ENCODE measurements around the gene ALPG. TPM values are rescaled to one million over a fixed set of nuclear protein-coding genes. Genes with fewer than 3 reads are reported as not detected.
"Not testable (repeated sequence)": the region's sequence is repeated elsewhere in the genome, so short reads cannot be mapped to it uniquely, and the experiment has no call there.

The ALPG gene
- total RNA-seq, 1 donor from 2014 or later, result 2.4 TPM

GRCh38 chr2:232444409-232445148 is 37.9 kb downstream of the ALPG start:
- Mint-ChIP-seq H3K27me3 (ENCODE audit: unreplicated experiment) (peaks cover 13% of the 10 kb centered on the region), H3K27ac (ENCODE audit: unreplicated experiment) (no peak overlapping the region), H3K36me3 (ENCODE audit: unreplicated experiment) (no peaks in the 10 kb centered on the region), H3K4me1 (ENCODE audit: low read depth, unreplicated experiment) (no peaks in the 10 kb centered on the region), H3K4me3 (ENCODE audit: unreplicated experiment) (no peak overlapping the region), H3K9me3 (ENCODE audit: unreplicated experiment) (no peaks in the 10 kb centered on the region)
- peak; percentile 75 for DNase-seq
- peak; percentile 67 for TF ChIP-seq CTCF (IDR thresholded peaks at IDR 0.05; ENCODE audit: partially characterized antibody, unreplicated experiment)

- peaks cover 14% of the 10 kb centered on the region for H3K27me3 Mint-ChIP-seq (ENCODE audit: unreplicated experiment)
- H3K4me3 Mint-ChIP-seq (ENCODE audit: unreplicated experiment); H3K4me1 Mint-ChIP-seq (ENCODE audit: low read depth, unreplicated experiment); H3K27ac Mint-ChIP-seq (ENCODE audit: unreplicated experiment); H3K36me3 Mint-ChIP-seq (ENCODE audit: unreplicated experiment); DNase-seq; H3K9me3 Mint-ChIP-seq (ENCODE audit: unreplicated experiment): not testable (repeated sequence)
Observed at GRCh38 chr2:232445149-232445885, 38.7 kb downstream of the ALPG start.

- H3K4me1 Mint-ChIP-seq (ENCODE audit: low read depth, unreplicated experiment); DNase-seq; H3K27ac Mint-ChIP-seq (ENCODE audit: unreplicated experiment); H3K36me3 Mint-ChIP-seq (ENCODE audit: unreplicated experiment); H3K4me3 Mint-ChIP-seq (ENCODE audit: unreplicated experiment); H3K9me3 Mint-ChIP-seq (ENCODE audit: unreplicated experiment); H3K27me3 Mint-ChIP-seq (ENCODE audit: unreplicated experiment): not testable (repeated sequence)
- TF ChIP-seq CTCF (IDR thresholded peaks at IDR 0.05; ENCODE audit: partially characterized antibody, unreplicated experiment), result peak; percentile 64
Observed at GRCh38 chr2:232446266-232446777, 39.7 kb downstream of the ALPG start.

GRCh38 chr2:232447091-232447620 is 40.5 kb downstream of the ALPG start:
- Mint-ChIP-seq H3K27me3 (ENCODE audit: unreplicated experiment) (peaks cover 8% of the 10 kb centered on the region), H3K4me3 (ENCODE audit: unreplicated experiment) (no peak overlapping the region), H3K27ac (ENCODE audit: unreplicated experiment) (no peak overlapping the region), H3K4me1 (ENCODE audit: low read depth, unreplicated experiment) (peaks cover 3% of the 10 kb centered on the region), H3K36me3 (ENCODE audit: unreplicated experiment) (no peaks in the 10 kb centered on the region), H3K9me3 (ENCODE audit: unreplicated experiment) (peaks cover 4% of the 10 kb centered on the region)
- DNase-seq, result no peak
- no peak for TF ChIP-seq CTCF (IDR thresholded peaks at IDR 0.05; ENCODE audit: partially characterized antibody, unreplicated experiment)

GRCh38 chr2:232447638-232448303 is 41.1 kb downstream of the ALPG start:
- DNase-seq, result no peak
- H3K4me3 Mint-ChIP-seq (ENCODE audit: unreplicated experiment), result no peak overlapping the region
- H3K36me3 Mint-ChIP-seq (ENCODE audit: unreplicated experiment), result no peaks in the 10 kb centered on the region
- H3K9me3 Mint-ChIP-seq (ENCODE audit: unreplicated experiment), result peaks cover 4% of the 10 kb centered on the region
- H3K27me3 Mint-ChIP-seq (ENCODE audit: unreplicated experiment), result peaks cover 8% of the 10 kb centered on the region
- no peak overlapping the region for H3K27ac Mint-ChIP-seq (ENCODE audit: unreplicated experiment)
- peaks cover 3% of the 10 kb centered on the region for H3K4me1 Mint-ChIP-seq (ENCODE audit: low read depth, unreplicated experiment)
- no peak for TF ChIP-seq CTCF (IDR thresholded peaks at IDR 0.05; ENCODE audit: partially characterized antibody, unreplicated experiment)

Measured in glutamatergic neuron (in vitro differentiated cells).